Nephron (organoid): ENCODE results near the gene L3MBTL4.

Source experiments
- H3K27ac Mint-ChIP-seq, 3 experiments: 2 replicates each; pipeline ENCODE4 v1.8.0; 2020; ENCODE audit warnings: mixed read lengths in 3 of 3, mild to moderate bottlenecking in 2 of 3, moderate library complexity in 1 of 3
- H3K27me3 Mint-ChIP-seq: 2 replicates; pipeline ENCODE4 v1.8.0; 2021; ENCODE audit warnings: low read depth, mild to moderate bottlenecking, moderate library complexity, mixed read lengths
- H3K36me3 Mint-ChIP-seq: 2 replicates; pipeline ENCODE4 v1.8.0; 2020; ENCODE audit warnings: low read depth, mixed read lengths
- H3K4me1 Mint-ChIP-seq: 2 replicates; pipeline ENCODE4 v1.8.0; 2020; ENCODE audit warnings: mixed read lengths
- H3K4me3 Mint-ChIP-seq, 3 experiments: 2 replicates each; pipeline ENCODE4 v1.8.0; 2020; ENCODE audit warnings: mild to moderate bottlenecking in 3 of 3, mixed read lengths in 3 of 3, moderate library complexity in 2 of 3
- H3K9me3 Mint-ChIP-seq: 2 replicates; pipeline ENCODE4 v1.8.0; 2020; ENCODE audit warnings: mixed read lengths
- TF ChIP-seq, protein P1 (sequence below), 3 experiments: fragments of 200-600 bp; sonication (generic); IDR thresholded peaks; one replicate each; pipeline ENCODE4 v1.5.0; 2021; ENCODE audit warnings: antibody characterized with exemption in 3 of 3; ENCODE audit not compliant: unreplicated experiment in 3 of 3

Gene L3MBTL4

DNA sequence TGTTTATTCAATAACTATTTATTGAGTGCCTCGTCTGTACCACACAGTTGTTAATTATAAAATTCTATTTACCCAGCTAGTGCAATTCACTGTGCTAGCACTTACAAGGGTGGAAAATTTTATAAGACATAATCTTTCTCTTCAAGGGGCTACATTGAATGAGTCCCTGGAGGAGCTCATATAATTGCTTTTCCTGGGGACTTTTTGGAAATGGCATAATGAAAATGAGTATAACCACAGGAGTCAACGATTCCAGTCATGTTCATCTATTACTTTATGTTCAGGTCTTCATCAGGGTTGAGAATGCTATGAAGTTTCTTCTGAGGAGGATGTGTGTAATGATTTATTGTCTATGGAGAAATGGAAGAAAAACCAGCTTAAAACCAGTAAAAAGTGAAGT lies 466.5 kb downstream of the L3MBTL4 start:
- Mint-ChIP-seq H3K4me3 (no peak overlapping the region), H3K27me3 (peaks cover 4% of the 10 kb centered on the region), H3K36me3 (no peaks in the 10 kb centered on the region), H3K27ac (no peak overlapping the region), H3K4me1 (no peaks in the 10 kb centered on the region), H3K9me3 (no peaks in the 10 kb centered on the region)
- TF ChIP-seq, protein P1, sequence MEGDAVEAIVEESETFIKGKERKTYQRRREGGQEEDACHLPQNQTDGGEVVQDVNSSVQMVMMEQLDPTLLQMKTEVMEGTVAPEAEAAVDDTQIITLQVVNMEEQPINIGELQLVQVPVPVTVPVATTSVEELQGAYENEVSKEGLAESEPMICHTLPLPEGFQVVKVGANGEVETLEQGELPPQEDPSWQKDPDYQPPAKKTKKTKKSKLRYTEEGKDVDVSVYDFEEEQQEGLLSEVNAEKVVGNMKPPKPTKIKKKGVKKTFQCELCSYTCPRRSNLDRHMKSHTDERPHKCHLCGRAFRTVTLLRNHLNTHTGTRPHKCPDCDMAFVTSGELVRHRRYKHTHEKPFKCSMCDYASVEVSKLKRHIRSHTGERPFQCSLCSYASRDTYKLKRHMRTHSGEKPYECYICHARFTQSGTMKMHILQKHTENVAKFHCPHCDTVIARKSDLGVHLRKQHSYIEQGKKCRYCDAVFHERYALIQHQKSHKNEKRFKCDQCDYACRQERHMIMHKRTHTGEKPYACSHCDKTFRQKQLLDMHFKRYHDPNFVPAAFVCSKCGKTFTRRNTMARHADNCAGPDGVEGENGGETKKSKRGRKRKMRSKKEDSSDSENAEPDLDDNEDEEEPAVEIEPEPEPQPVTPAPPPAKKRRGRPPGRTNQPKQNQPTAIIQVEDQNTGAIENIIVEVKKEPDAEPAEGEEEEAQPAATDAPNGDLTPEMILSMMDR (IDR thresholded peaks at IDR 0.05; ENCODE audit: unreplicated experiment in 3 of 3): no peak

DNA sequence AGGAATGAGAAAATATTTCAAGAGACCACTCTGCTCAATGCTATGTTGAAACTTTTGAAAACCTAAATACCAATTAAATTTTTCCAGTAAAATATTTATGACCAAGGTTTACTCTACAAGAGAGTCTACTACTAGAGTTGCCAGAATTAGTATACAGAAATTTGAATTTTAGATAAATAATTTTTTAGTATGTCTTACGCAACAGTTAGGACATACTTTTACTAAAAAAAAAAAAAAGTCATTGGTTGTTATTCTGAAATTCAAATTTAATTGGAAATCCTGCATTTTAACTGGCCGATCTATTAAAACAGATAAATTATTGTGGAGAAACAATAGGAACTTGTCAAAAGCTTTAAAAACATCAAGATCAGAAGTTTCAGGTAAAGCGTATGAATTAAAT lies 470.3 kb downstream of the L3MBTL4 start:
- TF ChIP-seq, protein P1 (IDR thresholded peaks at IDR 0.05; ENCODE audit: unreplicated experiment in 3 of 3): no peak
- H3K27ac Mint-ChIP-seq: no peak overlapping the region
- H3K4me3 Mint-ChIP-seq: no peak overlapping the region

DNA sequence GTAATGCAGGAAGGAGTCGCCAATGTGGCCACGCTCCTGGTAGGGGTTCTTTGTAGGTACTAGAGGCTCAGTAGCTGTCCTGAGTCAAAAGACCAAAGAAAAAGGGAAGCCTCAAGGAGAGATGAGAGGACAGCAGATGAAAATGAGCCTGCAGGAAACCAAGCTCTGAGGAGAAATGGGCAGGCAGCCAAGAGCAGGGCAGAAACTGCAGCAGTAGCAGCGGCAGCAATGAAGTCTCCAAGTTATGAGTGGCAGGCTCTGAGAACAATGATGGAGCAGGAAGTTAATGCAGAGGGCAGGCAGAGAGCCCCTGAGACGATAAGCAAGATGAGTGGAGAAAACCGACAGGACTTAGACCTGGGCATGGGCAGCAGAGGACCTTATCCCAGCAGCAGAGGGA lies 471.2 kb downstream of the L3MBTL4 start:
- TF ChIP-seq, protein P1 (IDR thresholded peaks at IDR 0.05; ENCODE audit: unreplicated experiment in 3 of 3): no peak
- Mint-ChIP-seq H3K27ac (no peak overlapping the region), H3K4me3 (no peak overlapping the region), H3K36me3 (no peaks in the 10 kb centered on the region), H3K27me3 (peaks cover 14% of the 10 kb centered on the region), H3K4me1 (no peaks in the 10 kb centered on the region), H3K9me3 (no peaks in the 10 kb centered on the region)

More for the DNA sequence above, 470.3 kb downstream of the L3MBTL4 start:
- Mint-ChIP-seq H3K27me3 (peaks cover 14% of the 10 kb centered on the region), H3K4me1 (no peaks in the 10 kb centered on the region), H3K9me3 (no peaks in the 10 kb centered on the region), H3K36me3 (no peaks in the 10 kb centered on the region)

DNA sequence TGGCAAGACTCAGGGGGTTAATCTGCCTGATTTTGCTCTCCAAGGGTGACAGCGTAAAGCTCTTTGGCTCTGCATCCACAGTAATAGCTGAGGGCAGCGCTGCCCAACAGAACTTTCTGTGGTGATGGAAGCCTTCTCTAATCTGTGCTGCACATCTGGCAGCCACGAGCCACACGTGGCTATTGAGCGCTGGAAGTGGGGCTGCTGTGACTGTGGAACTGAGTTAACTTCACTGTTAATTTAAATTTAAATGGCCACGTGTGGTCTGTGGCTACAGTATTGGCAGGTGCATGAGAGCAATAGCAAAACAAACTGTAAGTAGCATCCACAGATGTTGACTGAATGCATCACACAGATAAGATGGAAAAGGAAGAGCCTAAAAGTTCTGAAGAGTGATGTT lies 472.1 kb downstream of the L3MBTL4 start:
- H3K27ac Mint-ChIP-seq: no peak overlapping the region
- no peaks in the 10 kb centered on the region for H3K9me3 Mint-ChIP-seq
- TF ChIP-seq, protein P1 (IDR thresholded peaks at IDR 0.05; ENCODE audit: unreplicated experiment in 3 of 3): no peak
- no peak overlapping the region for H3K4me3 Mint-ChIP-seq
- peaks cover 19% of the 10 kb centered on the region for H3K27me3 Mint-ChIP-seq
- no peaks in the 10 kb centered on the region for H3K4me1 Mint-ChIP-seq
- no peaks in the 10 kb centered on the region for H3K36me3 Mint-ChIP-seq

DNA sequence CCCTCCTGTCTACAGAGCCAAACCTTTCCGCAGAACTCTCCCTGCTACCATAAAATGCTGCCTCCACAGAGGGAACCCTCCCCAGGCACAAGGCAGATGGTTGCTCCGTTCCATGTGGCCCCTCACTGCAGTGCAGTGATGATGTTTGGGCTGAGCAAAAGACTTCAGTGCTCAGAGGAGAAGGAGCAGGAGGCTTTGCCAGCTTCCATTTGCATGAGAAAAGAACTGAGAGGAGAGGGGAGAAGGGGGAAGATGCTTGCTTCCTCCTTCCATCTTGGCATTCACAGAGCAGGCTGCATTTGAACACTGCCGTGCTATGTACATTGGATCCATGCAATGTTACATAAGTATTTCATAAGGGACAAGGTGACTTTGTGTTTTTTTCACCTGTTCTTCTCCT lies 472.8 kb downstream of the L3MBTL4 start:
- no peak overlapping the region for H3K27ac Mint-ChIP-seq
- no peak overlapping the region for H3K4me3 Mint-ChIP-seq
- TF ChIP-seq, protein P1 (IDR thresholded peaks at IDR 0.05; ENCODE audit: unreplicated experiment in 3 of 3): no peak
- H3K9me3 Mint-ChIP-seq: no peaks in the 10 kb centered on the region
- H3K4me1 Mint-ChIP-seq: no peaks in the 10 kb centered on the region
- H3K27me3 Mint-ChIP-seq: peaks cover 19% of the 10 kb centered on the region
- no peaks in the 10 kb centered on the region for H3K36me3 Mint-ChIP-seq

DNA sequence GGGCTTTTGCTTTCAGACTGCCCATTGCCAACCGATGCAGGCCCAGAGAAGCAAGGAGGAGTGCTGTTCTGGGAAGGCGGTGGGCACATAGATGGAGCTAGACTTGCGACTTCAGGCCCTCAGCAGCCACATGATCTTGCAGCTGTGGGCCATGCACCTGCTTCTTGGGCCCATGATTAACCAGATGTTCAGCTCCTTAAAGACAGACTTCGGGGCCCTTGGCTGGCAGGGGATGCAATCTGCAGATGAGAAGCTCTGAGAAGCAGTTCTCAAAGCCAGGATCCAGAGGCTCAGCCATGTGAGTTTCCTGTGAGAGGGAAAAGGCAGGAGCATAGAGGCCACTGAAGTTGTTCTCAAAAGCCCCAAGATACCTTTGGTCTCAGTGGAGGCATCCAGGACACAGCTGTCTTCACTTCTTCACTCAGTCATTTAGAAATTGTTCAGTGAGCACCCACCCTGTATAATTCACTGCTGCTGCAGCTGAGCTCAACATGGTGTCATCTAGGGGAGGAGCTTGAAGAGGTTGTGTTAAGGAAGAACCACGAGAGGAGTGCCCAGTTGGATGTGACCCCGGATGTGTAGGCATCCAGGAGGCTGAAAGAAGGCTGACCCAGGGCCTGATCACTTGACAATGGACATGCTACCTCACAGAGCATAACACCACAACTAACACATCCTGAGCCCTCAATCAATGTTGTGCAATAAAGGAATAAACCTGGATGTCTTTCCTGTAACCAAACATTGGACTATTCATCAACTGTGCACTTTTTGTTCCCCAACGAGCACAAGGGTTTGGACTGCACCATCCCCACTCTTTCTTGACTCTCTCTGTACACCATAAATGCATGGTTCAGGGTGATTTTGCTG lies 474.7 kb downstream of the L3MBTL4 start:
- TF ChIP-seq, protein P1 (IDR thresholded peaks at IDR 0.05; ENCODE audit: unreplicated experiment in 3 of 3): no peak
- Mint-ChIP-seq H3K4me1 (no peaks in the 10 kb centered on the region), H3K27me3 (peaks cover 19% of the 10 kb centered on the region), H3K36me3 (no peaks in the 10 kb centered on the region), H3K4me3 (no peak overlapping the region), H3K27ac (no peak overlapping the region), H3K9me3 (no peaks in the 10 kb centered on the region)
